Neural cell (in vitro differentiated cells): ENCODE results near the gene MAGEA4. TPM values are rescaled to one million over a fixed set of nuclear protein-coding genes. Genes with fewer than 3 reads are reported as not detected.

Experiments used
- H2AFZ ChIP-seq: fragments of 200-600, 300-800 bp; sonication (generic), shearing (Covaris generic); 2 replicates; pipeline ENCODE4 v1.6.0; 2014; ENCODE audit warnings: low read depth, mild to moderate bottlenecking, antibody characterized with exemption, low read length, moderate library complexity
- H3F3A ChIP-seq: fragments of 200-600 bp; shearing (Covaris generic); 2 replicates; pipeline ENCODE4 v1.6.1; 2016; ENCODE audit warnings: mild to moderate bottlenecking, moderate library complexity, mixed read lengths, antibody characterized with exemption, low read length; ENCODE audit not compliant: insufficient read depth, poor library complexity, severe bottlenecking
- H3K27ac ChIP-seq: fragments of 200-600, 300-800 bp; sonication (generic), shearing (Covaris generic); 2 replicates; pipeline ENCODE4 v1.5.1; 2014; ENCODE audit warnings: mild to moderate bottlenecking, low read length, moderate library complexity
- H3K27me3 ChIP-seq: fragments of 300-800, 200-600 bp; sonication (generic), shearing (Covaris generic); 2 replicates; pipeline ENCODE4 v1.6.0; 2014; ENCODE audit warnings: mild to moderate bottlenecking, low read depth, low read length, moderate library complexity; ENCODE audit not compliant: insufficient read depth
- H3K36me3 ChIP-seq: fragments of 300-800, 200-600 bp; sonication (generic), shearing (Covaris generic); 2 replicates; pipeline ENCODE4 v1.5.1; 2014; ENCODE audit warnings: mild to moderate bottlenecking, antibody characterized with exemption, low read length, moderate library complexity; ENCODE audit not compliant: insufficient read depth
- H3K4me2 ChIP-seq: fragments of 300-800, 200-600 bp; sonication (generic), shearing (Covaris generic); 2 replicates; pipeline ENCODE4 v1.6.0; 2014; ENCODE audit warnings: mild to moderate bottlenecking, low read length
- H3K4me3 ChIP-seq: fragments of 300-800, 200-600 bp; sonication (generic), shearing (Covaris generic); 2 replicates; pipeline ENCODE4 v1.5.1; 2014; ENCODE audit warnings: mild to moderate bottlenecking, low read length, moderate library complexity
- H3K79me2 ChIP-seq: fragments of 200-600 bp; shearing (Covaris generic); replicated peaks from 2 replicates; pipeline ENCODE4 v1.6.0; 2014; ENCODE audit warnings: mild to moderate bottlenecking, low read length, moderate library complexity; ENCODE audit not compliant: insufficient read depth
- H3K9ac ChIP-seq: fragments of 300-800, 200-600 bp; sonication (generic), shearing (Covaris generic); 2 replicates; pipeline ENCODE4 v1.6.1; 2016; ENCODE audit warnings: mild to moderate bottlenecking, low read length, mixed read lengths
- H3K9me2 ChIP-seq: fragments of 200-600 bp; shearing (Covaris generic); 2 replicates; pipeline ENCODE4 v1.6.1; 2016; ENCODE audit warnings: mild to moderate bottlenecking, low read length, mixed read lengths; ENCODE audit not compliant: insufficient read depth
- H3K9me3 ChIP-seq: fragments of 200-600, 300-800 bp; sonication (generic), shearing (Covaris generic); 2 replicates; pipeline ENCODE4 v1.6.1; 2016; ENCODE audit warnings: mild to moderate bottlenecking, mixed run types, low read length, moderate library complexity, mixed read lengths
- H4K20me1 ChIP-seq: fragments of 200-600 bp; shearing (Covaris generic); 2 replicates; pipeline ENCODE4 v1.6.1; 2016; ENCODE audit warnings: mild to moderate bottlenecking, mixed run types; ENCODE audit not compliant: insufficient read depth
- EP300 ChIP-seq: fragments of 450-650 bp; conservative IDR thresholded peaks from 2 replicates; pipeline ENCODE4 v1.6.1; 2014; ENCODE audit warnings: antibody characterized with exemption, mild to moderate bottlenecking, moderate library complexity; ENCODE audit not compliant: poor library complexity, severe bottlenecking
- EZH2 ChIP-seq: fragments of 200-600, 300-800 bp; shearing (Covaris generic), sonication (generic); IDR thresholded peaks from 2 replicates; pipeline ENCODE4 v1.6.1; 2014; ENCODE audit warnings: antibody characterized with exemption, low read length, borderline replicate concordance, mild to moderate bottlenecking; ENCODE audit not compliant: insufficient read depth, poor library complexity, severe bottlenecking
- MXI1 ChIP-seq: fragments of 450-650 bp; conservative IDR thresholded peaks from 2 replicates; pipeline ENCODE4 v1.6.1; 2014; ENCODE audit warnings: antibody characterized with exemption, mild to moderate bottlenecking; ENCODE audit not compliant: poor library complexity, severe bottlenecking
- POLR2AphosphoS5 ChIP-seq: IDR thresholded peaks from 2 replicates; pipeline ENCODE4 v1.6.1; 2012
- RAD21 ChIP-seq: fragments of 450-650 bp; conservative IDR thresholded peaks from 2 replicates; pipeline ENCODE4 v1.6.1; 2014; ENCODE audit warnings: antibody characterized with exemption, mild to moderate bottlenecking, moderate library complexity
- SMC3 ChIP-seq: fragments of 450-650 bp; conservative IDR thresholded peaks from 2 replicates; pipeline ENCODE4 v1.6.1; 2014; ENCODE audit warnings: antibody characterized with exemption, mild to moderate bottlenecking, moderate library complexity; ENCODE audit not compliant: poor library complexity
- TAF1 ChIP-seq: IDR thresholded peaks from 2 replicates; pipeline ENCODE4 v1.6.1; 2012; ENCODE audit warnings: low read depth
- polyA plus RNA-seq: library from polyadenylated mRNA; depleted of rRNA; stranded (reverse); fragments of >200 nt; gene quantifications from 2 replicates; pipeline ENCODE4 v1.2.3, GENCODE V29; 2014
- TF ChIP-seq, protein P1 (sequence below): IDR thresholded peaks from 2 replicates; pipeline ENCODE4 v1.6.1; 2012; ENCODE audit warnings: borderline replicate concordance
- TF ChIP-seq, protein P2 (sequence below): fragments of 450-650 bp; IDR thresholded peaks from 2 replicates; pipeline ENCODE4 v1.5.1; 2014; ENCODE audit warnings: antibody characterized with exemption, mild to moderate bottlenecking, moderate library complexity; ENCODE audit not compliant: poor library complexity, severe bottlenecking

MAGEA4 gene
- polyA plus RNA-seq, 1 donor from 2014 or later, result not detected

DNA sequence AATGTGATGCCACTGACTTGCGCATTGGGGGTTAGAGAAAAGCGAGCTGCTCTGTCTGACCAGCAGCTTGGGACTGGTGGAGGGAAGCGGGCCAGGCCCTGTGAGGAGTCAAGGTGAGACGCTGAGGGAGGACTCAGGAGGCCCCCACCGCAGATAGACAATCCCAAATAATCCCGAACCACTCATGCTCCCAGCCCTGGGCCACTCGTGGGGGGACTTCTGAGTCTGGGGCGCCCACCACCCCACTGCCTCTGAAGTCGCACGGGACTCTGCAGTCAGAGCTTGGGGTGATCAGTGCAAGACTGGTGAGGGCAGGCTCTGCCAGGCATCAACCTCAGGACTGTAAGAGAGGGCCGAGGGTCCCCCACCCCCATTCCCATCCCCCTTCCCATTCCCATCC is 6.9 kb downstream of the MAGEA4 start:
- no peak overlapping the region for H2AFZ ChIP-seq
- H3K27ac ChIP-seq, result no peak overlapping the region
- H3K9me2 ChIP-seq, result no peaks in the 10 kb centered on the region
- H4K20me1 ChIP-seq, result no peaks in the 10 kb centered on the region
- H3K27me3 ChIP-seq, result no peaks in the 10 kb centered on the region
- H3K9ac ChIP-seq, result no peak overlapping the region
- no peaks in the 10 kb centered on the region for H3K9me3 ChIP-seq
- H3F3A ChIP-seq, result no peaks in the 10 kb centered on the region
- no peak overlapping the region for H3K4me3 ChIP-seq
- TF ChIP-seq MXI1, result no peak
- no peak for TF ChIP-seq EZH2
- TF ChIP-seq, protein P1, sequence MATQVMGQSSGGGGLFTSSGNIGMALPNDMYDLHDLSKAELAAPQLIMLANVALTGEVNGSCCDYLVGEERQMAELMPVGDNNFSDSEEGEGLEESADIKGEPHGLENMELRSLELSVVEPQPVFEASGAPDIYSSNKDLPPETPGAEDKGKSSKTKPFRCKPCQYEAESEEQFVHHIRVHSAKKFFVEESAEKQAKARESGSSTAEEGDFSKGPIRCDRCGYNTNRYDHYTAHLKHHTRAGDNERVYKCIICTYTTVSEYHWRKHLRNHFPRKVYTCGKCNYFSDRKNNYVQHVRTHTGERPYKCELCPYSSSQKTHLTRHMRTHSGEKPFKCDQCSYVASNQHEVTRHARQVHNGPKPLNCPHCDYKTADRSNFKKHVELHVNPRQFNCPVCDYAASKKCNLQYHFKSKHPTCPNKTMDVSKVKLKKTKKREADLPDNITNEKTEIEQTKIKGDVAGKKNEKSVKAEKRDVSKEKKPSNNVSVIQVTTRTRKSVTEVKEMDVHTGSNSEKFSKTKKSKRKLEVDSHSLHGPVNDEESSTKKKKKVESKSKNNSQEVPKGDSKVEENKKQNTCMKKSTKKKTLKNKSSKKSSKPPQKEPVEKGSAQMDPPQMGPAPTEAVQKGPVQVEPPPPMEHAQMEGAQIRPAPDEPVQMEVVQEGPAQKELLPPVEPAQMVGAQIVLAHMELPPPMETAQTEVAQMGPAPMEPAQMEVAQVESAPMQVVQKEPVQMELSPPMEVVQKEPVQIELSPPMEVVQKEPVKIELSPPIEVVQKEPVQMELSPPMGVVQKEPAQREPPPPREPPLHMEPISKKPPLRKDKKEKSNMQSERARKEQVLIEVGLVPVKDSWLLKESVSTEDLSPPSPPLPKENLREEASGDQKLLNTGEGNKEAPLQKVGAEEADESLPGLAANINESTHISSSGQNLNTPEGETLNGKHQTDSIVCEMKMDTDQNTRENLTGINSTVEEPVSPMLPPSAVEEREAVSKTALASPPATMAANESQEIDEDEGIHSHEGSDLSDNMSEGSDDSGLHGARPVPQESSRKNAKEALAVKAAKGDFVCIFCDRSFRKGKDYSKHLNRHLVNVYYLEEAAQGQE, result no peak
- TF ChIP-seq, protein P2, sequence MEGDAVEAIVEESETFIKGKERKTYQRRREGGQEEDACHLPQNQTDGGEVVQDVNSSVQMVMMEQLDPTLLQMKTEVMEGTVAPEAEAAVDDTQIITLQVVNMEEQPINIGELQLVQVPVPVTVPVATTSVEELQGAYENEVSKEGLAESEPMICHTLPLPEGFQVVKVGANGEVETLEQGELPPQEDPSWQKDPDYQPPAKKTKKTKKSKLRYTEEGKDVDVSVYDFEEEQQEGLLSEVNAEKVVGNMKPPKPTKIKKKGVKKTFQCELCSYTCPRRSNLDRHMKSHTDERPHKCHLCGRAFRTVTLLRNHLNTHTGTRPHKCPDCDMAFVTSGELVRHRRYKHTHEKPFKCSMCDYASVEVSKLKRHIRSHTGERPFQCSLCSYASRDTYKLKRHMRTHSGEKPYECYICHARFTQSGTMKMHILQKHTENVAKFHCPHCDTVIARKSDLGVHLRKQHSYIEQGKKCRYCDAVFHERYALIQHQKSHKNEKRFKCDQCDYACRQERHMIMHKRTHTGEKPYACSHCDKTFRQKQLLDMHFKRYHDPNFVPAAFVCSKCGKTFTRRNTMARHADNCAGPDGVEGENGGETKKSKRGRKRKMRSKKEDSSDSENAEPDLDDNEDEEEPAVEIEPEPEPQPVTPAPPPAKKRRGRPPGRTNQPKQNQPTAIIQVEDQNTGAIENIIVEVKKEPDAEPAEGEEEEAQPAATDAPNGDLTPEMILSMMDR, result no peak
- no peak for TF ChIP-seq RAD21
- H3K79me2 ChIP-seq, result no peaks in the 10 kb centered on the region
- H3K36me3 ChIP-seq, result no peaks in the 10 kb centered on the region
- H3K4me2 ChIP-seq, result no peak overlapping the region

DNA sequence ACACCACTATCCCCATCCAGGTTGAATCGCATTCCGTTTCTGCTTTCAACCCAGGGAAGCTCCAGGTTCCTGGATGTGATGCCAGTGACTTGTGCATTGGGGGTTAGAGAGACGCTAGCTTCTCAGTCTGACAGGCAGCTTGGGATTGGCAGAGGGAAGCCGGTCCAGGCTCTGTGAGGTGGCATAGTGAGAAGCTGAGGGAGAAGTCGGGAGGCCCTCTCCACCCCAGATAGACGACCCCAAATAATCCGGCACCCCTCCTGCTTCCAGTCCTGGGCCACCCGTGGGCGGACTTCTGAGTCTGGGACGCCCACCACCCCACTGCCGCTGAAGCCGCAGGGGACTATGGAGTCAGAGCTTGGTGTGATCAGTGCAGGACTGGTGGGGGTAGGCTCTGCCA is 7.4 kb downstream of the MAGEA4 start:
- H3K27ac ChIP-seq, result no peak overlapping the region
- no peak overlapping the region for H3K9ac ChIP-seq
- no peak overlapping the region for H2AFZ ChIP-seq
- H3K27me3 ChIP-seq, result no peaks in the 10 kb centered on the region
- H3K4me2 ChIP-seq, result no peak overlapping the region
- no peaks in the 10 kb centered on the region for H3K9me2 ChIP-seq
- H3F3A ChIP-seq, result no peaks in the 10 kb centered on the region
- H3K4me3 ChIP-seq, result no peak overlapping the region
- no peaks in the 10 kb centered on the region for H4K20me1 ChIP-seq
- H3K9me3 ChIP-seq, result no peaks in the 10 kb centered on the region
- H3K79me2 ChIP-seq, result no peaks in the 10 kb centered on the region
- TF ChIP-seq RAD21, result no peak
- no peak for TF ChIP-seq MXI1
- TF ChIP-seq, protein P2, result no peak
- no peak for TF ChIP-seq POLR2AphosphoS5
- TF ChIP-seq SMC3, result no peak
- no peak for TF ChIP-seq EZH2
- TF ChIP-seq EP300, result no peak
- no peak for TF ChIP-seq TAF1
- TF ChIP-seq, protein P1, result no peak
- H3K36me3 ChIP-seq, result no peaks in the 10 kb centered on the region
